Naive thymus-derived CD8-positive, alpha-beta T cell (primary cell): Measurements from ENCODE around the gene MAGEL2. TPM values are rescaled to one million over a fixed set of nuclear protein-coding genes. Genes with fewer than 3 reads are reported as not detected.

Experiments used
- ATAC-seq, 2 donors: fragments of 150-1000 bp; cut with Tn5 transposase in 1 of 2; sonication (Bioruptor Pico), chemical (Tn5 transposase) in 1 of 2; 1 replicate in 1 of 2; 2 replicates in 1 of 2; pipeline ENCODE4 v1.10.0; 2021; ENCODE audit warnings: mild to moderate bottlenecking in 2 of 2, moderate library complexity in 2 of 2
- POLR2A ChIA-PET: fragments of 350-600 bp; sonication (Branson Sonifier 250); formaldehyde crosslinking; loops from one replicate; lab custom pipeline; 2021; ENCODE audit warnings: antibody characterized with exemption; lab: Charles Lee
- DNase-seq, 10 donors: peaks; one replicate each; pipeline versions ENCODE4 v3.0.0 to v3.0.0-alpha.2; 2020 to 2022
- H3K27ac Mint-ChIP-seq, 10 donors: one replicate each; pipeline ENCODE4 v1.8.0; 2020 to 2022; ENCODE audit warnings: mild to moderate bottlenecking in 10 of 10, mixed read lengths in 10 of 10, moderate library complexity in 4 of 10, inconsistent platforms in 1 of 10
- H3K27me3 Mint-ChIP-seq, 5 donors: one replicate each; pipeline ENCODE4 v1.8.0; 2021 to 2022; ENCODE audit warnings: mixed read lengths in 5 of 5
- H3K36me3 Mint-ChIP-seq, 3 donors: one replicate each; pipeline ENCODE4 v1.8.0; 2020 to 2022; ENCODE audit warnings: mixed read lengths in 3 of 3, mild to moderate bottlenecking in 2 of 3, inconsistent platforms in 1 of 3
- H3K4me1 Mint-ChIP-seq, 4 donors: one replicate each; pipeline ENCODE4 v1.8.0; 2021 to 2022; ENCODE audit warnings: mixed read lengths in 4 of 4
- H3K4me3 Mint-ChIP-seq, 10 donors: one replicate each; pipeline ENCODE4 v1.8.0; 2020 to 2022; ENCODE audit warnings: mild to moderate bottlenecking in 10 of 10, mixed read lengths in 10 of 10, moderate library complexity in 6 of 10, inconsistent platforms in 1 of 10
- H3K9me3 Mint-ChIP-seq, 9 donors: one replicate each; pipeline ENCODE4 v1.8.0; 2020 to 2022; ENCODE audit warnings: mixed read lengths in 9 of 9, mild to moderate bottlenecking in 3 of 9, inconsistent platforms in 1 of 9, moderate library complexity in 1 of 9
- polyA plus RNA-seq, 3 donors: library from polyadenylated mRNA; unstranded; fragments of 300-500 nt; fragmentation: Illumina TruSeq; gene quantifications; one replicate each; pipeline ENCODE4 v1.2.3, GENCODE V29; 2021
- total RNA-seq, 8 experiments: library from RNA in 2 of 8; stranded (reverse) in 2 of 8; gene quantifications; one replicate each; pipeline ENCODE4 v1.2.3 and lab custom pipeline; 2021 to 2026

Gene MAGEL2
- total RNA-seq (not detected), polyA plus RNA-seq (not detected), total RNA-seq (lab: John Stamatoyannopoulos, UW) (0 to 0.26 (median 0) reads per million in 6 experiments)

DNA sequence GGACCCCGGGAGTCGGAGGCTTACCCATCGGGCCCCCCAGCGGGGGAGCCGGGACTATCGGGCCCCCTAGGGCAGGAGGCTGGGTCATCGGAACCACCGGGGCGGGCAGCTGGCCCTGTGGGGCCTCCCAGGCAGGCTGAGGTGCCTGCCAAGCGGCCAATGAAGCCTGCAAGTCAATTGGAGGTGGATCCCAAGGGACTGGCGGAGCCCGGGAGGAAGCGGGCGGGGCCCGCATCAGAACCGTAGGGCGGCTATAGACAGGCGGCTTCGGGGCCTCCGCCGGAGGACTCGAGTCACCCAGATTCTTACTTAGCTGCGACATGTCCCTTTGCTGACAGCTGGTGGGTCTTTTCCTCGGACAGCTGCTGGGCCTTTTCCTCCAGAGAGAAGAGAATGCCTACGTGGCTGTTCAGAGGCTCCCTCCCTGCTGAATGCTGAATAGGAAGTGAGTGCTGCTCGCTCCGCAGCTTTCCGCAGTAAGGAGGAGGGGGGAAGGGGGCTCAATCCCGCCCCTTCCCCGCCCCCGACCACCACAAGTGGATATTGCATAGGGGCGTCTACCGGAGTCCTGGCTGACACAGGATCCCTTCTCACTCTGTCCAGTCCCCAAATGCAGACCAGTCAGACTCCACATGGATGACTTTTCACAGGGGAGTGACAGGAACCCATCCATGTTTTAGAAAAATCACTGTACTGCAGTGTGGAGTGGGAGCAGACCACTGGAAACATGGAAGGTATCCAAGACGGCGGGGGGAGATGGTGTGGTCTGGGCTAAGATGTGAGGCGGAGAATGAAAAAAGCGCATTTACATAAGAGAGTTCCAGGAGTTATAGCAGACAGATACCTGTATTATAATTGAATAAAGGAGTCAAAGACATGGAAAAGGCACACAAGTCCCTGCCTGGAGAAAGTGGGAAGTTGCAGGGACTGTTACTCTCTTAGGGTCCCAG lies at the start of gene MAGEL2:
MAGEL2 (minus strand) TSS at position 447 of the 950 bp plus-strand sequence; CDS start at position 322, 125 bp downstream.
- Mint-ChIP-seq H3K9me3 (no peaks in the 10 kb centered on the region), H3K27me3 (peaks cover 6 to 29% (median 10%) of the 10 kb centered on the region in 5 donors), H3K36me3 (no peaks in the 10 kb centered on the region), H3K27ac (no peak within 1 kb of the TSS), H3K4me3 (peak within 1 kb of the TSS in 1 of 10 donors; percentile 16), H3K4me1 (no peaks in the 10 kb centered on the region)
- ATAC-seq (no peak), DNase-seq (no peak)
- POLR2A ChIA-PET: no interaction called here

DNA sequence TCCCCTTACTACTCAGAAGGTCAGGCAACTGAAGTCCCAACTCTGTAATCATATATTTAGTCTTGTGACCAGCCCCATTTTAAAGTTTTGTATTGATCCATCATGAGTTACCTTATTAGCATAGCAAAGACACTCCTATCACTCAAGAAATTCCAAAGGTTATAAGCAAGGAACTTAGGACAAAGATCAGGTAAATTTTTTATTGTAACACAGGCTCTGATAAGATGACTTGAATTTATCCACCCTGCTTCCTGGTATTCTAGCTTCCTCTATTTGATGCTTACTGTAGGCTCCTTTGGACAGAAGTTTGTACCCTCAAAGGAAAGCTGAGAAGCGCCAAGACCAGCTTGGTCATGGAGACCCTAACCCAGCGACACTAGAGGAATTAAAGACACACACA lies 47.6 kb upstream of the MAGEL2 start:
- Mint-ChIP-seq H3K36me3 (no peaks in the 10 kb centered on the region), H3K27ac (no peak overlapping the region), H3K4me3 (no peak overlapping the region), H3K27me3 (peaks cover 0 to 4% (median 0%) of the 10 kb centered on the region in 5 donors), H3K4me1 (no peaks in the 10 kb centered on the region), H3K9me3 (peaks cover 0 to 20% (median 0%) of the 10 kb centered on the region in 9 donors)
- POLR2A ChIA-PET: no interaction called here
- ATAC-seq (no peak), DNase-seq (no peak)

DNA sequence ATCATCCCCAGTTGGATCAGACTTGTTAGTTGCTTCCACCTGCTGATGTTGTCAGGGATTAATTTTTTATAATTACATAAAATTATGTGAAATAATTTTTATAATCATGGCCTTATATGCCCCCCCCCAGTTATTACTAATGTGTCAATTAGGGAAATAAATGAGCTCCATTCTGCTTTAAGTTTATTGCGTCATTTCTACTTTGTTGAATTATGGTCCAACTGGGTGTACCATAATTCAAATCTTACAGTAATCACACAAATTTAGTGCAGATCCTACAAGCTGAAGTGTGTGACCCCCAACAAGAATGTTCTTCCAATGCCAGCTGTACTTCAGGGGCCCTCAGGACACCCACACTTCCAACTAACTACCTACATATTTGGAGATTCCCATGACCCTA lies 46.9 kb upstream of the MAGEL2 start:
- DNase-seq (no peak), ATAC-seq (no peak)
- Mint-ChIP-seq H3K36me3 (no peaks in the 10 kb centered on the region), H3K27me3 (peaks cover 0 to 4% (median 0%) of the 10 kb centered on the region in 5 donors), H3K27ac (no peak overlapping the region), H3K4me3 (no peak overlapping the region), H3K4me1 (no peaks in the 10 kb centered on the region), H3K9me3 (peaks cover 0 to 20% (median 0%) of the 10 kb centered on the region in 9 donors)
- POLR2A ChIA-PET: no interaction called here

DNA sequence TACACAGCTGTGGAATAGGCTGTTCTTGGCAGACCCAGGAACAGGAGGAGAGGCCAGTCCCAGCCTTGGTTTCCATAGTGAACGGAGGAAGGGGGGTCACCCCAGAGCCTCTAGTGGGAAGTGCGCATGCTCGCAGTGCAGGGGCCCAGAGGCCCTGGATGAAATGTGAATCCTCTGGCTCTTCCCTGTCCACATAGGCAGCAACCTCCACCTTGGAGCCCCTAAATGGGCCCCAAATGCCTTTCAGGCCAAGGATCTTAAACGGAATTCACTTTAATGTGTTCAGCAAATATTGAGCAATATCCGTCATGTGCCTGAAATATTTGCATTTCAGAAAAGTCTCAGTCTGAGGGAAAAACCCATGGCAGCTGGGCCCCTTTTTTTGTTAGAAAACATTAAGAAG lies 42.8 kb upstream of the MAGEL2 start:
- Mint-ChIP-seq H3K36me3 (no peaks in the 10 kb centered on the region), H3K27me3 (peaks cover 0 to 13% (median 10%) of the 10 kb centered on the region in 5 donors), H3K9me3 (peaks cover 0 to 19% (median 0%) of the 10 kb centered on the region in 9 donors), H3K27ac (no peak overlapping the region), H3K4me3 (no peak overlapping the region), H3K4me1 (no peaks in the 10 kb centered on the region)
- POLR2A ChIA-PET: no interaction called here
- no peak for DNase-seq
- no peak for ATAC-seq

DNA sequence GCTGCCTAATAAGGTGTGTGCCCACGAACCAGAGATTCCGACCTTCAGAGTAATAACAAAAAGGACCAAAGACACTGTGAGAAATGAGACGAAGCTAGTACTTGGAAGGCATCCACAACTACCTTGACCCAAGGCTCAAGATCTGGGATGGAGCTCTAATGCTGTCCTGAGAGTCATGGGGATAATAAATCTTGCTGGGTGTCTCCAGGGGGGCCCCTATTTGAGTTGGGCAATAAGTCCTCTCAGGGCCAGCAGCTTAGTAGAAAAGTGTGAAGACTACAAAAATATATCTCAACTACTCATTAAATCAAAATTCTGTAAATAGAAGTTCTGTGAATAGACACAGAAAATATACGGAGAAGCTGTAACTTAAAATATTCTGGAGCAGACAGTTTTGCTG lies 42.3 kb upstream of the MAGEL2 start:
- DNase-seq (no peak), ATAC-seq (no peak)
- Mint-ChIP-seq H3K36me3 (no peaks in the 10 kb centered on the region), H3K4me1 (no peaks in the 10 kb centered on the region), H3K27me3 (peaks cover 0 to 13% (median 10%) of the 10 kb centered on the region in 5 donors), H3K4me3 (no peak overlapping the region), H3K9me3 (peaks cover 0 to 14% (median 0%) of the 10 kb centered on the region in 9 donors), H3K27ac (no peak overlapping the region)
- POLR2A ChIA-PET: no interaction called here

DNA sequence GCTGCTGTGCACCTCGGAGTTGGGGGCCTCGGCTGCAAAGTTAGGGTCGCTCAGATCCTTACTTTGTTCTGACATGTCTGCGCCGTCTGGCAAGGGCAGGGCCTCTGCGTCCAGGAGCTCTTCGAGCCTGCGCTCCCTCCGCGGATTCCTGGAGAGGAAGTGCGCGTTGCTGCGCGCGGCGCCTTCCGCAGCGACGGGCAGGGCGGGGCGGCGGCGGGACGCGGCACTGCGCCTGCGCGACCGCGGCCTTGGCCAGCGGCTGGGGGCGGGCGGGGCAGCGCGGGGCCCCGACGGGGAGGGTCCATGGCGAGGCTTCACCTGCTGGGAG lies 39.4 kb upstream of the MAGEL2 start, which contains the start of gene NDN:
NDN (minus strand) TSS at position 163 of the 328 bp plus-strand sequence; CDS start at position 75, 88 bp downstream.
- Mint-ChIP-seq H3K4me3 (peak within 1 kb of the TSS in 1 of 10 donors; percentile 29), H3K36me3 (no peaks in the 10 kb centered on the region), H3K27ac (no peak within 1 kb of the TSS), H3K4me1 (no peaks in the 10 kb centered on the region), H3K27me3 (peaks cover 0 to 13% (median 10%) of the 10 kb centered on the region in 5 donors), H3K9me3 (peaks cover 0 to 6% (median 0%) of the 10 kb centered on the region in 9 donors)
- DNase-seq: no peak
- POLR2A ChIA-PET: no interaction called here
- ATAC-seq: no peak

DNA sequence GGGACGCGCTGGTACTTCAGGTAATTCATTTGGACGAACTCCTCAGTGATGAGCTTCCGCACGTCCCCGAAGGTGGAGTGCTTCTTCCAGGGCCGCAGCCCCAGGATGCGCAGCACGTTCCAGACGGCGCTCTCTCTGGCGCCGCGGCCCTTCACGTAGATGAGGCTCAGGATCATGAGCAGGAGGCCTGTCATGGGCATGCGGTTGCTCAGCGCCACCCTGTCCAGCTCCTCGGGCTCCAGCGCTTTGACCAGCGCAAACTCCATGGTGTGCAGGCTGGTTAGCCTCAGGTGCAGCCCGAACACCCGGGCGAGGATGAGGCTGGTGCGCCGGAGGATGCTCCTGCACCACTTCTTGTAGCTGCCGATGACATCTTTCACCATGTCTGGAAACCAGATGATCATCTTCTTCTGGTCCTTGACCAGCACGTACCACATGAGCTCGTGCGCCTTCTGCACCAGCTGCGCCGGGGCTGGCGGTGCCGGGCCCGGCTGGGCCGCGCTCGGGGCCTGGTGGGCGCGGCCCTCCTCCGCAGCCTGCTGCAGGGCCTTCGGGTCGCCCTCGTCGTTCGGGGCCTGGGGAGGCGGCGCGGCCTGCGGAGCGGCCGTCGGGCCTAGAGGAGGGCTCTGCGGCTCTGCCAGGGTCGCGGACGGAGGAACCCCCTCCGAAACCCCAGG lies 38.9 kb upstream of the MAGEL2 start:
- Mint-ChIP-seq H3K36me3 (no peaks in the 10 kb centered on the region), H3K4me1 (no peaks in the 10 kb centered on the region), H3K27me3 (peaks cover 0 to 13% (median 10%) of the 10 kb centered on the region in 5 donors), H3K27ac (no peak overlapping the region), H3K4me3 (no peak overlapping the region), H3K9me3 (peaks cover 0 to 6% (median 0%) of the 10 kb centered on the region in 9 donors)
- POLR2A ChIA-PET: no interaction called here
- no peak for ATAC-seq
- DNase-seq: no peak

DNA sequence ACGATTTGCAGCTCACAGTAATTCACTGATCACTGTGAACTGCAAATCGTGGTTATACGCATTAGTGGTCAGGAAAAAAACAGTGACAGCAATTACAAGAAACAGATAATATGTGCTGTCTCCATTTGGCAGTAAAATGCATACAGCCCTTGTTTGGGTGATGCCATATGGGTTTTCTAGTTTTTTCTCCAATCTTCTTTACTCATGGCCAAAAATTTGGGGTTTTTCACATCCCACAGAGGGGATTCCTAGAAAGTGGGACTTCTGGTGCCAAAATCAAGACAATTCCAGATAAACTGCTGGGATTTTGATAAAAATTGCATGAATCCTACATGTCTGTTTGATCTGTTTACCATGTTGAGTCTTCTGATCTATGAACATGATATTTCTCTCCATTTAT lies 23.8 kb upstream of the MAGEL2 start:
- Mint-ChIP-seq H3K4me3 (no peak overlapping the region), H3K36me3 (no peaks in the 10 kb centered on the region), H3K9me3 (peaks cover 0 to 2% (median 0%) of the 10 kb centered on the region in 9 donors), H3K4me1 (no peaks in the 10 kb centered on the region), H3K27me3 (peaks cover 0 to 8% (median 0%) of the 10 kb centered on the region in 5 donors), H3K27ac (no peak overlapping the region)
- ATAC-seq: no peak
- DNase-seq: no peak
- POLR2A ChIA-PET: no interaction called here

DNA sequence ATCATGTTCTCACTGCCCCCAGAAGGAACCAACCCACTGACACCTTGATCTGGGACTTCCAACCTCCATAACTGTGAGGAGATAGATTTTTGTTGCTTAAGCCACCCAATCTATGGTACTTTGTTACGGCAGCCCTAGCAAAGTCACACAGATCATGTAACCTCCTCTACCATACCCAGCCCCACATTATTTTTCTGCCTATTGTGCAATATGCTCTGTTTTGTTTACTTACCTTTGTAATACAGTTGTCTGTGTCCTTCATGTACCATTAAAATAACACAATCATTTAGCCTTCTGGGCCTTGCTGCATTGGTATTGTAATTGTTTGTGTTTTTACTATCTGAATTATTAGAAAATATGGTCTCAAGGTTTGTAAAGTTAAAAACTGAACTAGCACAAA lies 23.3 kb upstream of the MAGEL2 start:
- Mint-ChIP-seq H3K9me3 (peaks cover 0 to 2% (median 0%) of the 10 kb centered on the region in 9 donors), H3K4me3 (no peak overlapping the region), H3K27me3 (peaks cover 0 to 8% (median 0%) of the 10 kb centered on the region in 5 donors), H3K27ac (no peak overlapping the region), H3K36me3 (no peaks in the 10 kb centered on the region), H3K4me1 (no peaks in the 10 kb centered on the region)
- DNase-seq (no peak), ATAC-seq (no peak)
- POLR2A ChIA-PET: no interaction called here

DNA sequence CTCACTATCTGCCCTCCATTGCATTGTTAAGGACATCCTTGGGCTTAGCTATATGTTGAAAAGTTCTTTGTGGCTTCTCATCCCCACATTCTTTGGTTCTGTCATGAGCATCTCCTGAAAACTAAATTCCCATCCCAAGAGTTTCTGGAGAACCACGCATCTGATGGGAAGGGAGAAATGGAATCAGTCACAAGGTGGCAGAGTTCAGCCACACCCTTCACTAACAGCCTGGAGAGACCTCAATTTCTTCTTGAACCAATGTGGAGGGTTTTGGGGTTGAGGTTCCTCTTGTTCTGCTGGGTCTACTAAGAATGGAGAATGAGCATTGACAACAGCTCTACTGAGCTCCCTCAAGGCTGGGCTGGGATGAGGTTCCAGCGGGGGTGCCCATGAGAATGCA lies 15.6 kb upstream of the MAGEL2 start:
- H3K4me3 Mint-ChIP-seq: no peak overlapping the region
- H3K4me1 Mint-ChIP-seq: no peaks in the 10 kb centered on the region
- peaks cover 0 to 8% (median 1%) of the 10 kb centered on the region in 5 donors for H3K27me3 Mint-ChIP-seq
- ATAC-seq (no peak), DNase-seq (no peak)
- POLR2A ChIA-PET: no interaction called here
- H3K27ac Mint-ChIP-seq: no peak overlapping the region
- no peaks in the 10 kb centered on the region for H3K36me3 Mint-ChIP-seq
- H3K9me3 Mint-ChIP-seq: peaks cover 0 to 5% (median 0%) of the 10 kb centered on the region in 9 donors

DNA sequence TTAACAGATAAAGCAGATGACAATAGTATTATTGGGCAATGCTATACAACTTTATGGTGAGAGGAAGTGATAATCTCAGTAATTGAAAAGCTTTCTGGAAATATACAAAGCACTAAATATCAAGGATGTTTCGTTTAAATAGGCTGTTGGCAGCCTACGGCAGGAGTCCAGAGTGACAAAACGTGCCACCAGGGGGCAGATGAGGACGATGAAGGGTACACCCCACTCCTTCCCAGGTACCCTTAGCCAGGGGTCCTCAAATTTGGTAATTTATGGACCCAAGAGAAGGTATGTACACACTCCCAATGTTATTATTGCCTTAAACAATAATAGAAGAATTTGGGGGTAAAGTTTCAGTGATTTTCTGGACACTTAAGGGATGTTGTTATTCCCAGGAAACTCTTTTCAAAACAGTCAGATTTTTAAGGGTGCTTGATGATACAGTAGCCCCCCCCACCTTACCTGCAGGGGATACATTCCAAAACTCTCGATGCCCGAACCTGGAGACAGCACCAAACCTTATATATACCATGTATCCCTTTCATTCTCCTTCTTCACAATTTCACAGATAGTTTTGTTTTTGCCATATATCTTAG lies 1.4 kb upstream of the MAGEL2 start:
- H3K27me3 Mint-ChIP-seq: peaks cover 6 to 22% (median 10%) of the 10 kb centered on the region in 5 donors
- H3K27ac Mint-ChIP-seq: no peak overlapping the region
- H3K4me1 Mint-ChIP-seq: no peaks in the 10 kb centered on the region
- H3K36me3 Mint-ChIP-seq: no peaks in the 10 kb centered on the region
- no peaks in the 10 kb centered on the region for H3K9me3 Mint-ChIP-seq
- DNase-seq (peak in 2 of 10 donors; percentile 7 to 8), ATAC-seq (no peak)
- no peak overlapping the region for H3K4me3 Mint-ChIP-seq
- POLR2A ChIA-PET: no interaction called here

DNA sequence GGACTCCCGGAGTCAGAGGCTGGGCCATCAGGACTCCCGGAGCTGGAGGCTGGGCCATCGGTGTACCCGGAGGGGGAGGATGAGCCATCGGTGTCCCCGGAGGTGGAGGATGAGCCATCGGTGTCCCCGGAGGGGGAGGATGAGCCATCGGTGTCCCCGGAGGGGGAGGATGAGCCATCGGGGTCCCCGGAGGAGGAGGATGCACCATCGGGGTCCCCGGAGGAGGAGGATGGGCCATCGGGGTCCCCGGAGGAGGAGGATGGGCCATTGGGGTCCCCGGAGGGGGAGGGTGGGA lies 719 bp downstream of the MAGEL2 start:
- no peaks in the 10 kb centered on the region for H3K4me1 Mint-ChIP-seq
- no peak overlapping the region for H3K27ac Mint-ChIP-seq
- H3K4me3 Mint-ChIP-seq: no peak overlapping the region
- H3K27me3 Mint-ChIP-seq: peaks cover 8 to 37% (median 14%) of the 10 kb centered on the region in 5 donors
- H3K36me3 Mint-ChIP-seq: no peaks in the 10 kb centered on the region
- no peak for DNase-seq
- POLR2A ChIA-PET: no interaction called here
- ATAC-seq: no peak
- H3K9me3 Mint-ChIP-seq: no peaks in the 10 kb centered on the region
